Testis (tissue), 2 donors: ENCODE results near the gene MAML3.

Experiments
- CTCF ChIP-seq, 3 experiments: fragments of 450-650 bp in 2 of 3; fragments of 200-600 bp in 1 of 3; sonication (generic) in 1 of 3; IDR thresholded peaks; one replicate each; pipeline ENCODE4 v1.5.1; 2016 to 2019; ENCODE audit warnings: antibody characterized with exemption in 3 of 3, mild to moderate bottlenecking in 2 of 3, moderate library complexity in 1 of 3
- POLR2A ChIP-seq: fragments of 450-650 bp; IDR thresholded peaks from one replicate; pipeline ENCODE4 v1.6.1; 2017; ENCODE audit warnings: antibody characterized with exemption, mild to moderate bottlenecking, moderate library complexity

- TF ChIP-seq CTCF (IDR thresholded peaks at IDR 0.05), result no peak
- no peak for TF ChIP-seq POLR2A
Measured at GRCh38 chr4:140189805-140190204, 35.8 kb upstream of the MAML3 start.
